VCaP (cell line): Measurements from ENCODE around the gene PLA2G2C.

Source experiments
- H3K27ac ChIP-seq: fragments of 450-650 bp; 2 replicates; pipeline ENCODE4 v1.5.1; 2017
- CTCF ChIP-seq: fragments of 450-650 bp; conservative IDR thresholded peaks from 2 replicates; pipeline ENCODE4 v1.5.1; 2017; ENCODE audit warnings: mild to moderate bottlenecking, moderate library complexity

PLA2G2C gene

GRCh38 chr1:20172033-20172590, 14.2 kb downstream of the PLA2G2C start:
- peak overlapping the region; percentile 23; the same call in 1 of the 2 replicates for H3K27ac ChIP-seq
- no peak for TF ChIP-seq CTCF

- TF ChIP-seq CTCF, result no peak
- no peak overlapping the region for H3K27ac ChIP-seq
These were observed 16.4 kb downstream of the PLA2G2C start for GRCh38 chr1:20169932-20170331.

- no peak overlapping the region for H3K27ac ChIP-seq
- no peak for TF ChIP-seq CTCF
These were observed 17.5 kb downstream of the PLA2G2C start for GRCh38 chr1:20168564-20169491.

- TF ChIP-seq CTCF, result no peak
- H3K27ac ChIP-seq, result no peak overlapping the region
These were observed 19.2 kb downstream of the PLA2G2C start for GRCh38 chr1:20167126-20167525.

GRCh38 chr1:20166051-20166450, 20.3 kb downstream of the PLA2G2C start:
- no peak for TF ChIP-seq CTCF
- peak overlapping the region; percentile 71 for H3K27ac ChIP-seq

GRCh38 chr1:20165522-20165951, 20.8 kb downstream of the PLA2G2C start:
- TF ChIP-seq CTCF, result peak; percentile 68
- peak overlapping the region; percentile 71 for H3K27ac ChIP-seq

GRCh38 chr1:20164694-20165202, 21.6 kb downstream of the PLA2G2C start:
- H3K27ac ChIP-seq, result peak overlapping the region; percentile 71
- no peak for TF ChIP-seq CTCF
